T-helper 2 cell treated with Interferon-gamma antibody and Interleukin-4, amounts not matched to agents 5 μg/mL and 100 μg/mL, for 36 hours (primary cell): ENCODE data around the gene PLEKHN1.

Source experiments
- DNase-seq: peaks from one replicate; pipeline ENCODE4 v3.0.0; 2021; ENCODE audit warnings: low spot score
- H3K27ac Mint-ChIP-seq: one replicate; pipeline ENCODE4 v1.8.0; 2021; ENCODE audit warnings: mild to moderate bottlenecking, mixed read lengths
- H3K27me3 Mint-ChIP-seq: one replicate; pipeline ENCODE4 v1.8.0; 2021; ENCODE audit warnings: low read depth, mixed read lengths
- H3K36me3 Mint-ChIP-seq: one replicate; pipeline ENCODE4 v1.8.0; 2021; ENCODE audit warnings: low read depth, mixed read lengths
- H3K4me1 Mint-ChIP-seq: one replicate; pipeline ENCODE4 v1.8.0; 2021; ENCODE audit warnings: low read depth, mixed read lengths
- H3K4me3 Mint-ChIP-seq: one replicate; pipeline ENCODE4 v1.8.0; 2022; ENCODE audit warnings: mild to moderate bottlenecking, moderate library complexity, mixed read lengths
- H3K9me3 Mint-ChIP-seq: one replicate; pipeline ENCODE4 v1.8.0; 2021; ENCODE audit warnings: mixed read lengths

PLEKHN1 gene

DNA sequence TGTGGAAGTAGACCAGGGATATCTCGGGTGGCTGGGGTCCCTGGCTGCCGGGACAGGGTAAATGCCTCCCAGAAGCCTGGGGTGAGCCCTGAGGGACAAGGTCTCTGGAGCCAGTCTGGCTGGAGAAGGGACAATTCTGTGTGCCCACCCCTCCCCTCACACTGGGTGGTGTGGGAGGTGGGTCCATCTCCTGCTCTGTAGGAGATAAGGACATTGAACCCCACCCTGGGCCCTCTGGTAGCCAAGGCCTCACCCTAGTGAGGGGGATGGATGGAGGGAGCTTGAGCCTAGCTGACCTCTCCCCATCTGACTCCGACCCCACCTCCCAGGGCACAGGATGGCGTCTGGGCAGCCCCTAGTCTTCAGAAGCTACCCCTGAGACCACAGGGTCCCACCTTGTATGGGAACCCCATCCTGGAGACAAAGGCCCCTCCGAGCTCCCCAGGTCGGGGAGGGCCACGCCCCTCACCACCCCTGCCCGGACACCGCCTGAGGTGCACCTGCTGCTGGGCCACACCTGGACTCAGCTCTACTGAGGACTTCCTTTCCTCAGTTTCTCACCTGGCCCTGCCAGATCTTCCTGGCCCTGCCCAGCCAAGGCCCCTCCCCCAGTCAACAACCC is 58.0 kb downstream of the PLEKHN1 start:
- Mint-ChIP-seq H3K27me3 (peaks cover 15% of the 10 kb centered on the region), H3K4me1 (no peaks in the 10 kb centered on the region), H3K4me3 (no peak overlapping the region), H3K27ac (no peak overlapping the region), H3K9me3 (no peaks in the 10 kb centered on the region), H3K36me3 (no peaks in the 10 kb centered on the region)
- DNase-seq: no peak

DNA sequence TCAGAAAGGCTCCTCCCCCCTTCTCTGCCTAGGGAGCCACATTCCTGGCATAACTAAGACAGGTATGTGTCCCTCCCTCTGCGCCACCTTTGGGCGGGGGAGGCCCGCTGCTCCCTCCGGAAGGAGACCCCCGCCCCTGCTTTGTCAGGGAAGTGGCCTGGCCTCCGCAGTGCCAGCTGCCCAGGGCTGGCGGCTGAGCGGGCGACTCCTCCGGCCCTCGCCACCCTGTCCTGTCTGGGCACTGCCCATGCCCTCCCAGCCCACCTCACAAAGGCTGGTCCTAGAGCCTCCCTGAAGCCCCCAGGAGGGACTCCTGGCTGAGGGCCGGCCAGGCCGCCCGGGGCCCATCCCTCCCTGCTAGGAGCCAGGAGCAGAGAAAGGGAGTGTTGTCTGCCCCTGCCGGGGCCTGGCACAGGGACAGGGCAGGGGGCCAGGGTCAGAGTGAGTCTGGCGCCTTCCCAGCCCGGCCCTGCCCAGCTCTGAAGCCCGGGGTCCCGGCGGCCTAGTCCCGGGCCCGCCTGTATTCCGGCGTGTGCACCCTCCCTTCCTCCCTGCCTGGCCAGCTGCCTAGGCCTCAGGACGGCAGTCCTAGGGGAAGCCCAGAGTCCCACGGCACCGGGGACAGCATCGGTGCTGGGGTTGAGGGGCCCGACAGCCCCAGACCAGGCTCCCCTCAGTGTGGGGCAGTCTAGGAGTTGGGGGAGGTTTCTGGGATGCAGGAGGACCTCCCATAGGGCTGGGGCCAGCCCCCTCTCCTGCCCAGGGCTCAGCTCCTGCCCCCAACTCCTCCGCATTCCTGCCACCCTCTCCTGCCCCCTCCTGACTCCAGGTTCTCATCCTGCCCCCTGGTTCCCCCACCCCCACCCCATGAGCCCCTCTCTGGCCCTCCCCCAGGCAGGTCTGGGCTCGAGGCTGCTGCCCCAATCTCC is 58.8 kb downstream of the PLEKHN1 start:
- no peaks in the 10 kb centered on the region for H3K36me3 Mint-ChIP-seq
- no peaks in the 10 kb centered on the region for H3K9me3 Mint-ChIP-seq
- H3K4me3 Mint-ChIP-seq: no peak overlapping the region
- H3K27me3 Mint-ChIP-seq: peaks cover 15% of the 10 kb centered on the region
- no peaks in the 10 kb centered on the region for H3K4me1 Mint-ChIP-seq
- DNase-seq: no peak
- H3K27ac Mint-ChIP-seq: no peak overlapping the region
